ENCODE data around the gene TGFBR3.

DNA sequence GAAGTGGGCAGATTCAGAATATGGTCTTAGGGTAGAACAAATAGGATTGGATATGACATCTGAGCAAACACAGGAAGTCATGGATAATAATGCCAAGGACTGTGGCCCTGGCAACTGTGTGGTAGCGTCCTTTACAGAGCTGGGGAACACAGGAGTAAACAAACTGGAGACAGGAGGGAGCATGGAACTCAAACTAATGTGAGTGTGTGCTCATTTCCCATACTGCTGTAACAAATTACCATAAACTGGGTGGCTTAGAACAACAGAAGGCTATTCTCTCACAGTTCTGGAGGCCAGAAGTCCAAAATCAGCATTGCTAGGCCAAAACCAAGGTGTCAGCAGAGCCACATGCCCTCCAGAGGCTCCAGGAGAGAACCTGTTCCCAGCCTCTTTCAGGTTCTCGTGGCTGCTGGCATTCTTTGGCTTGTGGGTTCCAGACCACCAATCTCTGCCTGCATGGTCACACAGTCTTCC lies 106.4 kb downstream of the TGFBR3 start:
- TF ChIP-seq, protein P1, sequence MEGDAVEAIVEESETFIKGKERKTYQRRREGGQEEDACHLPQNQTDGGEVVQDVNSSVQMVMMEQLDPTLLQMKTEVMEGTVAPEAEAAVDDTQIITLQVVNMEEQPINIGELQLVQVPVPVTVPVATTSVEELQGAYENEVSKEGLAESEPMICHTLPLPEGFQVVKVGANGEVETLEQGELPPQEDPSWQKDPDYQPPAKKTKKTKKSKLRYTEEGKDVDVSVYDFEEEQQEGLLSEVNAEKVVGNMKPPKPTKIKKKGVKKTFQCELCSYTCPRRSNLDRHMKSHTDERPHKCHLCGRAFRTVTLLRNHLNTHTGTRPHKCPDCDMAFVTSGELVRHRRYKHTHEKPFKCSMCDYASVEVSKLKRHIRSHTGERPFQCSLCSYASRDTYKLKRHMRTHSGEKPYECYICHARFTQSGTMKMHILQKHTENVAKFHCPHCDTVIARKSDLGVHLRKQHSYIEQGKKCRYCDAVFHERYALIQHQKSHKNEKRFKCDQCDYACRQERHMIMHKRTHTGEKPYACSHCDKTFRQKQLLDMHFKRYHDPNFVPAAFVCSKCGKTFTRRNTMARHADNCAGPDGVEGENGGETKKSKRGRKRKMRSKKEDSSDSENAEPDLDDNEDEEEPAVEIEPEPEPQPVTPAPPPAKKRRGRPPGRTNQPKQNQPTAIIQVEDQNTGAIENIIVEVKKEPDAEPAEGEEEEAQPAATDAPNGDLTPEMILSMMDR (IDR thresholded peaks at IDR 0.05; ENCODE audit: poor library complexity), result no peak
- TF ChIP-seq EZH2 (IDR thresholded peaks at IDR 0.05; ENCODE audit: borderline replicate concordance) (no peak), EZH2phosphoT487 (IDR thresholded peaks at IDR 0.05; ENCODE audit: low read depth, severe bottlenecking, unreplicated experiment) (no peak)
